ENCODE data around the gene CHID1.

CHID1 gene

GRCh38 chr11:907668-908067 is 2.9 kb downstream of the CHID1 start:
- no peak for DNase-seq

GRCh38 chr11:905952-906351 is 4.7 kb downstream of the CHID1 start:
- no peak for DNase-seq

- no peak for DNase-seq
Measured at GRCh38 chr11:904380-904779, 6.2 kb downstream of the CHID1 start.

GRCh38 chr11:901452-902061 is 9.1 kb downstream of the CHID1 start:
- DNase-seq: no peak

DNA sequence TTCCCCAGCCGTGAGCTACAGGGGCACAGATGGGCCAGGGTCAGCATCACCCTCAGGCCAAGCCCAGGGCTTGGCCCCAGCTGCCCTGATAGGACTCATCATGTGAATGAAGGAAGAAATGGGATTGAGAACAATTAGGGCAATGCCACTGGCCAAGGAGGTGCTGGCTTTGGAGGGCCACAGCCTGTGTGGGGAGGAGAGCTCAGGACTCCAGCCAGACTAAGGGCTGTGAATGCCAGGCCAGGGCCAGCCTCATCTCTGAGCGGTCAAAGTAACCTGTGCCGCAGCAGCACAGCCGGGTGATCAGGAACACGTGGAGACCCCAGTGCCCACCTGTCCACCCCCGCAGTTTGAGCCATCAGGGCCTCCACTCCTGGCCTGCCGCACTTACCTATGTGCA is 10.1 kb downstream of the CHID1 start:
- DNase-seq: no peak

GRCh38 chr11:899724-900123 is 10.9 kb downstream of the CHID1 start:
- DNase-seq: no peak

DNA sequence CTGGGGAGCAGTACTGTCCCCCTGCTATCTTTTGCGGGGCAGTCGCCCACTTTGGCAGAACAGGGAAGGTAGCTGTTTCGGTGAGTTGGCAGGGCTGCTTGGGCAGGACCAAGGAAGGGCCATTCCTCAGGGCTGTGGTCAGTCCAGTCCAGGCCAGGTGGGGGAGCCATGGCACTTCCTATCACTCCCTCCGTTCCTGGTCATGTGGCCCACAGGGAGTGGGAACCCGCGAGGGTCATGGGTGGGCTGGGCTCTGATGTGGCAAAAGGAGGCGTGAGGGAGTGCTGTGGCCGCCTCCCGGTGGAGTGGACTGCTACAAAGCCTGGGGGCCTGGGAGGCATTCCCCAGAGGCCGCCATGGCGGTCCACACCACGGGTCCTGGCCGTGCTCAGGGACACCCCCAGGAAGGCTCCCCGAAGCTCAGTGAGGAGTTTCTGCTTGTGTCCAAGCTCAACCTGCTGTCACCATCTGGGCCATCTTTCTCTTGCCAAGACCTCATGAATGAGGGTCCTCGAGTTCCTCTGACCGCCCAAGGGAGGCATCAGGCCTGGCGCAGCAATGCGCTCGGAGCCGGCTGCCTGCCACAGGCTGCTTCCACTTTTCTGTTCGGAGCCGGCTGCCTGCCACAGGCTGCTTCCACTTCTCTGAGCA is 11.9 kb downstream of the CHID1 start:
- no peak for DNase-seq

- no peak for DNase-seq
Measured at GRCh38 chr11:898143-898511, 12.5 kb downstream of the CHID1 start.

DNA sequence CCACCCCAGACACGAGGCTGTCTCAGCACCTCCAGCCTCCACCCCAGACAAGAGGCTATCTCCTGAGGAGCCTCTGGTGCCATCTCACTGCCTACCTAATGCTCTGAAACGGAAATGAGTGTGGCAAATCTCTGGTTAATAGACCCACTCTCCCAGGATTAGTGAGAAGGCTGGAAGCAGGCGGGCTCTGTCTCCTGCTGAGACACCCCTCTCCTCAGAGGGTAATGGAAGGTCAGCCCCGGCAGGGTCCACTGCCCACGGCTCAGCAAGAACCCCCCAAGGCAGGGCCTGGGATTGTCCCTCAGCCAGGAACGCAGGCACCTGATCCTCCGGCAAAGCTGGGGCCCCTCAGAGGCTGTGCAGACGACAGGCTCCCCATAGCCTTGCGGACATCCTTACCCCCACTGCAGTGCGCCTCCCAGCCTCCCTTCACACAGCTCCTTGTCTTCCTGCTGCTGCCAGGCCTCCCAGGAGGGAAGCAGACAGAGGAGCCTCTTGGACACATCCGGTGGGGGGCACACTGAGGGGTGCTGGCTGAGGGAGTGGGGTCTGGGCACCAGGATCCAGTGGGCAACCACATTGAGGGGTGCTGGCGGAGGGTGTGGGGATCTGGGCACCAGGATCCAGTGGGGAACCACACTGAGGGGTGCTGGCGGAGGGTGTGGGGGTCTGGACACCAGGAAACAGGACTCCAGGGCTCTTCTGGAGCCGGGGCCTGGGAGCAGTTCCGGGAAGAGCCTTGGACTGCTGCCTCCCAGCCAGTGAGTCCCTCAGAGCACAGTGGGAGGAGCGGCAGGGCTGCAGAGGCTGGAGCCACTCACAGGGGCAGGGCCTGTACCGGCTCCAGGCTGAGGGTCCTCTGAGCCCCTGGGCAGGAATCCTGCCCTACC is 13.1 kb downstream of the CHID1 start:
- no peak for DNase-seq

DNA sequence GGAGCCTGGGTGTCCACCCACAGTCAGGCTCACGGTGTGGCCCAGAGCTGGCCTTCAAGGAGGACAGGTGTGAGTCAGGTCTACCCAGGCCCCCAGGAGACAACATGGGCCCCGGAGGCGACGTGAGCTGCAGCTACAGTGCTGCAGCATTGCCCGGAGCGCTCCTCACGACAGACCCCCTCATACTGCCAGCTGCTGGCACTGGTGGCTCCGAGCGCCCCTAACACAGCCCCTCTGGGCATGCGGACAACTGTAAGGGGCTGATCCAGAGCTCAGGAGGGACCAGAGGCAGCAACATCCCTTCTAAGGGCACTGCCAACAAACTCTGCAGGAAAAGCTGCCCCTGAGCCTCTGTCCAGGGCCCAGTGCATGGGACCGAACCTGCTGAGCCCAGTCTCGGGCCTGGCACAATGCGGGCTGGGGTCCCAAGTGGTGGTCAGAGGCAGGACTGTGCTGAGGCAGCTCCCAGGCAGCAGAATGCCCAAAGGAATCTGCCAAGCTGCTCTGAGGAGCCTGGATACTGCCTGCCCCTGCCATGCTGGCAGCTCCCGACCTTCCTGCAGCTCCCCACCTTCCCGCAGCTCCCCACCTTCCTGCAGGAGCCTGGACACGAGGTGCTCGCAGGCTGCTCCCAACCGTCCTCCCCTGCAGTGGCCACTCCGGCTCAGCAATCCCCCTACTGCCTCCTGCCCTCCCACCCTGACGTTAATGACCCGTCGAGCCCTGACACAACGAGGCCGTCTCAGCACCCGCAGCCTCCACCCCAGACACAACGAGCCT is 15.1 kb downstream of the CHID1 start:
- no peak for DNase-seq

- no peak for DNase-seq
Measured at GRCh38 chr11:894575-895201, 15.9 kb downstream of the CHID1 start.

- no peak for DNase-seq
Measured at GRCh38 chr11:893008-893654, 17.5 kb downstream of the CHID1 start.

GRCh38 chr11:890794-891540 is 19.6 kb downstream of the CHID1 start:
- DNase-seq: no peak

DNA sequence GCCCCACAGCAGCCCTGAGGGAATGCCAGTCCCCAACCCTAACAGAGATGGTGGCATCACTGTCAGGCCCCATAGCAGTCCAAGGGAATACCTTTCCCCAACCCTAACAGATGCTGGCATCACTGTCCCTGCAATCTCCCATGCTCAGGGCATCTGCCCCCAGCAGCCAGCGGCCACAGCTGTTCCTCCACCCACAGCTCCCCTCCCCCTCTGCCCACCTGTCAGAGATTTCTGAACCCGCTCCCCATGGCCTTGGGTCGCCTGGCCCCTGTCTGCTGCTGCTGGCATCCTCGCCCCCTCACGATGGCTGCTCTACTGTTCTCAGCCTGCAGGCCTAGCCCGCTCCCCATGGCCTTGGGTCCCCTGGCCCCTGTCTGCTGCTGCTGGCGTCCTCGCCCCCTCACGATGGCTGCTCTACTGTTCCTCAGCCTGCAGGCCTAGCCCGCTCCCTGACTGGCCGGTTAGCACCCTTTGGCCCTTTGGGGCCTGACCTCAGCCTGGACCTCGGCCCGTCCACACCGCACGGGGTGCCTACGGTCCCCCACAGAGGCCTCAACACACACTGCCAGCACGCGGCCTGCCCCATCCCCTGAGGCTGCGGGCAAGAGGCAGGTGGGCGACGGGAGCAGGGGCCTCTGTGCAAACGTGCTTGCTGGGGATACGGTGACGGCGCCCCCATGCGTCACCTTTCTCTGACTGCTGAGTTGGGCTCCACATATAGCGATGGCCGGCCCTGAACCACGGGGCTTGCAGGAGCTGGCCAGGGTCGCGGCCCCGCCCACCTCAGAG is 20.7 kb downstream of the CHID1 start:
- no peak for DNase-seq

DNA sequence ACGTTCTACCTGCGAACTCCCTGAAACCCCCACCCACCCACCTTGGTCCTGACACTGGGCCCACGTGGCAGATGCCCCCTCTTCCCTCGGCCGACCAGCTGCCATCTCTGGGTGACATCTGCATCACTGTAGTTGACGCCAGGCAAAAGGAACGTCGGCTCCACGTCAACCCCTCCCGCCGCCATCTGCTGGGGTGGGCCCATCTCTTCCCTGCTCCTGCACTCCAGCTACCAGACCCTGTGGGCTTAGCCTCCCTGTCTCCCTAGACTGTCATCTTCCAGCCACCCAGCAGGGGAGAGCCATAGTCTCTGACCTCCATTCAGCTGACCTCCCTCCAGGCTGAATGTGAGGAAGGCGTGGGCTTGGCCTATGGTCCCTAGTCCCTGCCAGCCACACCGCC is 21.4 kb downstream of the CHID1 start:
- DNase-seq: no peak

GRCh38 chr11:888310-889212 is 22.0 kb downstream of the CHID1 start:
- no peak for DNase-seq

DNA sequence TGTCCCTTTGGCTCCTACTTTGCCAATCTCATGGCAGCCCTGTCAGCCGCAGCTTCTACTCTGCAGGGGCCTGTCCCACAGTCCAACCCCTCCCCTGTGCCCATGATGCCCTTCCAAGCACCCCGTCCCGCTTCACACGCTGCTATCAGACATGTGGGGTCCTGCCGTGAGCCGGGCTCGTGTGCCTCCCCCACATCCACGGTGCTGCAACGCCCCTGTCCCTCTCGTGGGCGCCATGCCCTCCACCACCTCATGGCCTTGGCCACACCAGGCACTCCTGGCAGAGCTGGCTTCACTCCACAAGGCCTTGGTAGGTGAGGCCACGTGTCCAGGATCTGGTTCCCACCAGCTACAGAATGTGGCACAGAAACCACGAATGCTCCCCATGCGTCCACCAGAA is 23.0 kb downstream of the CHID1 start:
- no peak for DNase-seq

- DNase-seq: no peak
Measured at GRCh38 chr11:886568-886967, 24.0 kb downstream of the CHID1 start.

DNA sequence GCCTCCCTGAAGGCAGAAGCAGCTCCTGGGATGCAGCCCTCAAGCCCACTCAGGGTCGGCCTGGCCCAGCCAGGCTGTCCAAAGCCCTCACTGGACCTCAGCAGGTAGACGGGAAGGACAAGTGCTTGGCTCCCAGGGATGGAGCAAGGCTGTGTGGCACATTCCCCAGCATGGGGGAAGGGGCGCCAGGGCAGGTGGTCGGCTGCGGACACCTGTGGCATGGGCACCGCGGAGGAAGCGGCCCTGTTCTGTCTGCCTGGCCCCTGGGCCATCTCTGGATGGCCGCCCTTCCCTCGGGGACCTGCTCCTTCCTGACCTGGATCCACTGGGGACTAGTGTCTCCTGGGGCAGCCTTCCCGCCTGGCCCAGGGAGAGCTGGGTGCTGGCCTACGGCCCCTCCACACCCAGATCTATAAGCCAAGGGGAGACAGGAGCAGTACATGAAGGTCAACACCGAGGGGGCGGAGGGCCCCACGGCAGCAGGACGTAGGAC is 26.0 kb downstream of the CHID1 start:
- DNase-seq: no peak
